ENCODE data around the gene ZNF138.
"Not testable (repeated sequence)": the region's sequence is repeated elsewhere in the genome, so short reads cannot be mapped to it uniquely, and the experiment has no call there.

The ZNF138 gene

GRCh38 chr7:64838051-64838450 is 43.8 kb downstream of the ZNF138 start:
- DNase-seq (ENCODE audit: low read depth in 2 of 2): not testable (repeated sequence)

- DNase-seq (ENCODE audit: low read depth in 2 of 2): no peak
These were observed 44.5 kb downstream of the ZNF138 start for GRCh38 chr7:64838691-64839090.

DNA sequence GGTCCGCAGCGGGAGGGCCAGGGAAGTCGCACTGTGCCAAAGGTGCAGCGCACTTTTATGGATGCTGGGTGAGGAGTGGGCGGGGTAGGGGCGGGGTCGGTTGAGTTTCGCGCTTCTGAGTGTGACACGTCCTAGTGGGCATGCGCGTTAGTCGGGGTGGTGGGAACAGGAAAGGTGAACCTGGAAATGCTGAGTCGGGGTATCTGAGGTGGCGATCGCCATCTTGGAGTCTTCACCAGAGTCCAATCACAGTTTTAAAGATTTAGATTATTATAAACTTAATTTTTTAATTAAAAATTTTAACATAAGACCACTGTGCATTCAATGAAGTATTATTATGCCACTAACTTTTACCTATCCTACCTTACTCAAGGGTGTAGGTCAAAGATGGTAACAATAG is 45.7 kb downstream of the ZNF138 start:
- no peak for DNase-seq (ENCODE audit: low read depth in 2 of 2)

DNA sequence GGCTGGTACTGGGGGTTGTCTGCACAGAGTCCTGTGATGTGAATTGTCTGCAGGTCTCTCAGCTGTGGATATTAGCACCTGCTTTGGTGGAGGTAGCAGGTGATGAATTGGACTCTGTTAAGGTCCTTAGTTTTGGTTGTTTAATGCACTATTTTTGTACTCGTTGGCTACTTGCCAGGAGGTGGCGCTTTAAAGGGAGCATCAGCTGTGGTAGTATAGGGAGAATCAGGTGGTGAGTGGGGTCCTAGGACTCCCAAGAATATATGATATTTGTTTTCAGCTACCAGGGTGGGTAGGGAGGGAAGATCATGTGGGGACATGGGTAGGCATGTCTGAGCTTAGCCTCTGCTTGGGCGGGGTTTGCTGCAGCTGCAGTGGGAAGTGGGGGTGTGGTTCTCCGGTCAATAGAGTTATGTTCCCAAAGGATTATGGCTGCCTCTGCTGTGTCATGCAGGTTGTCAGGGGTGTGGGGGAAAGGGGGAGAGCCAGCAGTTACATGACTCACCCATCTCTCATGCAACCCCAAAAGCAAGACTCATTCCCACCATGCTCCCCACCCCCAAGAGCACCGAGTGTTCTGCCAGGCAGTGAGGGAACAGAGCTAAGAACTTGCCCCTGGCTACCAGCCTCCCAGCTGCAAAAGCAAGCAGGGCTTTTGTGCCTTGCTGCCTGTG is 55.2 kb downstream of the ZNF138 start:
- DNase-seq (ENCODE audit: low read depth in 2 of 2): no peak

- DNase-seq (ENCODE audit: low read depth in 2 of 2): no peak
These were observed 55.8 kb downstream of the ZNF138 start for GRCh38 chr7:64849924-64850499.

GRCh38 chr7:64853679-64854078 is 59.5 kb downstream of the ZNF138 start:
- no peak for DNase-seq (ENCODE audit: low read depth in 2 of 2)

DNA sequence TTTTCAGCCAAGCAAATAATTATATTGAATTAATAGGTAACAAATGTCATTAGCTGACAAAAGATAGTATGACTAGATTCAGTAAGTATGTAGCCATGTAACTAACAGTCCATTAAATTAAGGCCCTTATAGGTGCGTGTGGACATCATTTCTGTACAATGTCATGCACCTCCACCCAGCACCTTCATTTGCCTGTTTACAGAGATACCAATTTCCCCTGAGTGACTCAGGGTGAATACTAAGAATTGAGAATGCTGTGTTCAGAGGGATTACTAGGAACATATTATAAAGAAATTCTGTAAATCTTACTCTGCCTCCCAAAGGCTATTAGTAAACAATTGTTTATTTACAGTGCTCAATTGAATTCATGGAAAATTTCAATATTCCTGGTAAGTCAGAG is 60.7 kb downstream of the ZNF138 start:
- no peak for DNase-seq (ENCODE audit: low read depth in 2 of 2)

DNA sequence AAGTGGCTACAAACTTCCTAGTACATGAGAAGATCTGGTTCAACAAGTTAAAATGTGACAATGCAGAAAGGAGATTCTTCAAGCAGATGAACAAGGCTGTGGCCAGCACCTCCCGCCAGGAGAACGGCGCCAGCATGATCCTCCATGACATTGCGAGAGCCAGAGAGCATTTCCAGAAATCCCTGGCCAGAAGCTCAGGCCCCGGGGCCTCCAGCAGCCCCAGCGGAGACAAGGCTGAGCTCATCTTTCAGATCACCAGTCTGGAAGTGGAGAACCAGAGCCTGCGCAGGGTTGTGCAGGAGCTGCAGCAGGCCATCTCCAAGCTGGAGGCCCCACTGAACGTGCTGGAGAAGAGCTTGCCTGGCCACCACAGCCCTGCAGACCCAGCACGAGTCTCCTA is 68.8 kb downstream of the ZNF138 start:
- no peak for DNase-seq (ENCODE audit: low read depth in 2 of 2)

GRCh38 chr7:64863530-64863929 is 69.3 kb downstream of the ZNF138 start:
- not testable (repeated sequence) for DNase-seq (ENCODE audit: low read depth in 2 of 2)

- DNase-seq (ENCODE audit: low read depth in 2 of 2): no peak
These were observed 69.7 kb downstream of the ZNF138 start for GRCh38 chr7:64863969-64864368.

GRCh38 chr7:64867863-64868440 is 73.7 kb downstream of the ZNF138 start:
- no peak for DNase-seq (ENCODE audit: low read depth in 2 of 2)

DNA sequence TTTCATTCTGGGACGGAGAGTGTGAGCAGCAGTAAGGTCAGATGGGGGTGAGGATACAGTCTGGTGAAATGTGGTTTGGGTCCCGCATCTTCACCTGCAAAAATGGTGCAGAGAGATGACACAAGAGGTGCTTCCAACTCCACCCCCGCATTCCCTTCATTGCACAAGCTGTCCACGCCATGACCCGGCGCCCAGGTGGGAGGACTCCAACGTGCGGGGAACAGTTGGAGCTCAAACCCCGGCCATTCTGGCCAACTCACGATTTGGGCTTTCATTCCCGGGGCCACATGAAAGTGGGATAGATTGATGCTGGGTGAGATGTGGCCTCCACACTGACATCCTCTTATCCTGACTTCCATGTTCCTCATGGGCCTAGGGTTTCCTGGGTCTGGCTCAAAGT is 74.3 kb downstream of the ZNF138 start:
- no peak for DNase-seq (ENCODE audit: low read depth in 2 of 2)

- no peak for DNase-seq (ENCODE audit: low read depth in 2 of 2)
These were observed 75.0 kb downstream of the ZNF138 start for GRCh38 chr7:64869121-64869725.

- DNase-seq (ENCODE audit: low read depth in 2 of 2): no peak
These were observed 75.8 kb downstream of the ZNF138 start for GRCh38 chr7:64869912-64870562.

- no peak for DNase-seq (ENCODE audit: low read depth in 2 of 2)
These were observed 76.4 kb downstream of the ZNF138 start for GRCh38 chr7:64870656-64871055.

DNA sequence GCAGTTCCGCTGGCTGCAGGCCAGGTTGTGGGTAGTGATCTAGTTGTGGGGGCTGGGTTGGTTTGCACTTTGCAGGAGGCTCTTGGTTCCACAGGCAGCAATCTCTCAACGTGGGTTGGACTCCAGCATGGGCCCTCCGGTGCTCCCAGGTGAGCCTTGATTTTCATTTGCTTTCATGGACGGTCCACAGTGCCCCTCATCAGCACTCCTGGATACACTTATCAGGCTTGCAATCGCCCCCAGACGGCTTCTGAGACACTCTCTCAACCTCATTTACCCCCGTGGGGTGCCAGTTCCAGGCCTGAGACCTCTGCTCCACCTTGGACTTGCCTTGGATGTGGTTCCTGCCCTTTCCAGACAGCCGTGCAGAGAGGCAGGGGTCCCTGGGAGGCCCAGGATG is 77.5 kb downstream of the ZNF138 start:
- no peak for DNase-seq (ENCODE audit: low read depth in 2 of 2)

DNA sequence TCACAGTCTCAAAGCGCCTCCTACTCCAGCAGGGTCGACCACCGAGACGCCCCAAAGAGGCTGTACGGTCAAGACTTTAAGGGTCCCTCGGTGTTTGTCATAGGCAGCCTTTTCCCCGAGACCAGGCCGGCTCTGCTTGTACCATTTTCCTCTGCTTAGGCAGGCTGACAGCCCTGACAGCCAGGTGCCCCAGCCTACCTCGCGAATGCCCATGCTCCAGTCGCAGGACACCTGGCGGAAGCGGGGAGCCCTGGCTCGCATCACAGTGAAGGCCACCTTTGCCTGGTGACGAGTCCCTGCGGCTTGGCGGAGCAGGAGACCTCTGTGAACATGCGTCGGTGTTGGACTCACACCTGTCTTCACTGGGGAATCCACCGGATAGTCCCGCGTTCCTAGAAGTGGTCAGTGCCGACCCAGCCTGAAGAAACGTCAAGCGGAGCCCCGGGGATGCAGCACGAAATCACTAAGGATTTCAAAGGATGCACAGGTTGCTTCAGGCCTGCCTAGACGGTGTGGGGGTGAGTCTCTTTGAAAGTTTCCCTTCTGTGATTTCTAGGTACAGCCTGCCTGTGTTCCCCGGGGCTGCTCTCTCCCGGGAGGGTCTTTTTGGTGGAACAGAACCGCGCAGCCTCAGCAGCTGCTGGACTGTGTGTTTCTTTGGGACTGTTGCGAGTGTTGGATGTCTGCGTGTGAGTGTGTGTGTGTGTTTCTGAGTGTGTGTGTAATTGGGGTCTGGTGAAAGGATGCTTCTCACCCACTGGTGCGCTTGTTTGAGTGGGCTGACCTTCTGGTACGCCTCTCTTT is 78.3 kb downstream of the ZNF138 start:
- no peak for DNase-seq (ENCODE audit: low read depth in 2 of 2)

- DNase-seq (ENCODE audit: low read depth in 2 of 2): no peak
These were observed 78.9 kb downstream of the ZNF138 start for GRCh38 chr7:64873155-64873500.

- DNase-seq (ENCODE audit: low read depth in 2 of 2): no peak
These were observed 79.3 kb downstream of the ZNF138 start for GRCh38 chr7:64873517-64873916.

DNA sequence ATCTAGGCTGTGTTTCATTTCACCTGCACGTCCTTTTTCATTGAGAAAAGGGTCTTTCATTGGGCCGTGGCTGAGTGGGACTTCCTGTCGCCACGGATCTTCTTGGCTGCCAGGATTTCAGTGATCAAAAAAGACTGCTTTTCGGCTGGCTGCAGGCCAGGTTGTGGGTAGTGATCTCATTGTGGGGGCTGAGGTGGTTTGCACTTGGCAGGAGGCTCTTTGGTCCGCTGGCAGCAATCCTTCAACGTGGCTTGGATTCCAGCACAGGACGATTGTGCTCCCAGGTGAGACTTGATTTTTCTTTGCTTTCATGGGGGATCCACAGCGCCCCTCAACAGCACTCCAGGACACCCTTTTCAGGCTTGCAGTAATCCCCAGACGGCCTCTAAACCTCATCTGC is 79.9 kb downstream of the ZNF138 start:
- DNase-seq (ENCODE audit: low read depth in 2 of 2): no peak

GRCh38 chr7:64874562-64875250 is 80.5 kb downstream of the ZNF138 start:
- no peak for DNase-seq (ENCODE audit: low read depth in 2 of 2)
